Astrocyte (in vitro differentiated cells and primary cell): Measurements from ENCODE around the gene KCNA2. TPM values are rescaled to one million over a fixed set of nuclear protein-coding genes. Genes with fewer than 3 reads are reported as not detected.

Experiments used
- DNase-seq: peaks from one replicate; pipeline ENCODE4 v3.0.0-alpha.2; 2010; ENCODE audit warnings: low read depth
- FAIRE-seq: peaks from 2 replicates; lab custom pipeline; 2011; peaks lifted over from hg19 to GRCh38; lab: Jason Lieb, UNC
- H2AFZ ChIP-seq: 2 replicates; pipeline ENCODE4 v1.6.0; 2012; ENCODE audit warnings: low read depth, low read length, inconsistent platforms
- H3K27ac ChIP-seq: 2 replicates; pipeline ENCODE4 v1.5.1; 2011; ENCODE audit warnings: low read depth, low read length, inconsistent platforms
- H3K27me3 ChIP-seq: 2 replicates; pipeline ENCODE4 v1.6.0; 2011; ENCODE audit warnings: low read length, inconsistent platforms; ENCODE audit not compliant: insufficient read depth
- H3K36me3 ChIP-seq: 2 replicates; pipeline ENCODE4 v1.5.1; 2011; ENCODE audit warnings: low read length, inconsistent platforms; ENCODE audit not compliant: insufficient read depth
- H3K4me1 ChIP-seq: 2 replicates; pipeline ENCODE4 v1.5.1; 2011; ENCODE audit warnings: low read length, inconsistent platforms; ENCODE audit not compliant: insufficient read depth
- H3K4me2 ChIP-seq: 2 replicates; pipeline ENCODE4 v1.6.0; 2012; ENCODE audit warnings: low read length, inconsistent platforms
- H3K4me3 ChIP-seq: 2 replicates; pipeline ENCODE4 v1.5.1; 2011; ENCODE audit warnings: low read depth, mild to moderate bottlenecking, low read length, inconsistent platforms; ENCODE audit not compliant: insufficient read depth
- H3K79me2 ChIP-seq: 2 replicates; pipeline ENCODE4 v1.6.0; 2012; ENCODE audit warnings: mild to moderate bottlenecking, low read length, inconsistent platforms; ENCODE audit not compliant: insufficient read depth
- H3K9ac ChIP-seq: 2 replicates; pipeline ENCODE4 v1.6.0; 2012; ENCODE audit warnings: mild to moderate bottlenecking, low read length, inconsistent platforms
- H3K9me3 ChIP-seq: 2 replicates; pipeline ENCODE4 v1.5.1; 2012; ENCODE audit warnings: low read depth, mild to moderate bottlenecking, low read length, inconsistent platforms; ENCODE audit not compliant: insufficient read depth
- H4K20me1 ChIP-seq: 2 replicates; pipeline ENCODE4 v1.6.0; 2012; ENCODE audit warnings: low read length, inconsistent platforms; ENCODE audit not compliant: insufficient read depth
- H3K27ac Mint-ChIP-seq: one replicate; pipeline ENCODE4 v1.8.0; 2021; ENCODE audit warnings: mild to moderate bottlenecking, mixed read lengths; ENCODE audit not compliant: unreplicated experiment
- H3K27me3 Mint-ChIP-seq: one replicate; pipeline ENCODE4 v1.8.0; 2021; ENCODE audit warnings: low read depth, mixed read lengths; ENCODE audit not compliant: unreplicated experiment
- H3K36me3 Mint-ChIP-seq: one replicate; pipeline ENCODE4 v1.8.0; 2021; ENCODE audit warnings: low read depth, mixed read lengths; ENCODE audit not compliant: unreplicated experiment
- H3K4me1 Mint-ChIP-seq: one replicate; pipeline ENCODE4 v1.8.0; 2021; ENCODE audit warnings: low read depth, mixed read lengths; ENCODE audit not compliant: unreplicated experiment
- H3K4me3 Mint-ChIP-seq: one replicate; pipeline ENCODE4 v1.8.0; 2021; ENCODE audit warnings: mild to moderate bottlenecking, moderate library complexity, mixed read lengths; ENCODE audit not compliant: unreplicated experiment
- H3K9me3 Mint-ChIP-seq: one replicate; pipeline ENCODE4 v1.8.0; 2021; ENCODE audit warnings: mild to moderate bottlenecking, mixed read lengths; ENCODE audit not compliant: unreplicated experiment
- CTCF ChIP-seq: IDR thresholded peaks from 2 replicates; pipeline ENCODE4 v1.5.1; 2011; ENCODE audit warnings: low read depth, mild to moderate bottlenecking, inconsistent platforms, low read length, moderate library complexity; ENCODE audit not compliant: insufficient read depth
- EZH2 ChIP-seq: IDR thresholded peaks from 2 replicates; pipeline ENCODE4 v1.6.1; 2012; ENCODE audit warnings: mild to moderate bottlenecking, low read length, inconsistent platforms; ENCODE audit not compliant: insufficient read depth
- total RNA-seq: library from RNA; stranded (reverse); gene quantifications from 2 replicates; pipeline ENCODE4 v1.2.1, GENCODE V29; 2021

The KCNA2 gene
- total RNA-seq, 1 donor from 2014 or later = 0.57 TPM

GRCh38 chr1:110566836-110567235 is 39.3 kb downstream of the KCNA2 start:
- H3K27me3 Mint-ChIP-seq = peaks cover 66% of the 10 kb centered on the region
- no peaks in the 10 kb centered on the region for H4K20me1 ChIP-seq

GRCh38 chr1:110565565-110565964 is 40.6 kb downstream of the KCNA2 start:
- TF ChIP-seq EZH2 (no peak), CTCF (no peak)
- Histone ChIP-seq H3K4me1 (no peaks in the 10 kb centered on the region), H3K4me3 (no peak overlapping the region), H3K9me3 (no peaks in the 10 kb centered on the region), H2AFZ (no peak overlapping the region), H3K9ac (no peak overlapping the region), H4K20me1 (no peaks in the 10 kb centered on the region), H3K79me2 (no peaks in the 10 kb centered on the region), H3K27me3 (peaks cover 6% of the 10 kb centered on the region), H3K27ac (no peak overlapping the region), H3K4me2 (no peak overlapping the region), H3K36me3 (no peaks in the 10 kb centered on the region)
- no peaks in the 10 kb centered on the region for H3K36me3 Mint-ChIP-seq
- H3K9me3 Mint-ChIP-seq = peaks cover 6% of the 10 kb centered on the region
- H3K4me3 Mint-ChIP-seq = no peak overlapping the region
- H3K27me3 Mint-ChIP-seq = peaks cover 71% of the 10 kb centered on the region
- DNase-seq = no peak
- no peak for FAIRE-seq
- no peak overlapping the region for H3K27ac Mint-ChIP-seq
- peaks cover 4% of the 10 kb centered on the region for H3K4me1 Mint-ChIP-seq

More at GRCh38 chr1:110566836-110567235, 39.3 kb downstream of the KCNA2 start:
- Mint-ChIP-seq H3K36me3 (no peaks in the 10 kb centered on the region), H3K4me3 (no peak overlapping the region), H3K4me1 (peaks cover 4% of the 10 kb centered on the region), H3K9me3 (peaks cover 6% of the 10 kb centered on the region), H3K27ac (no peak overlapping the region)
- FAIRE-seq (no peak), DNase-seq (no peak)
- no peak overlapping the region for H3K9ac ChIP-seq
- TF ChIP-seq CTCF (no peak), EZH2 (no peak)
- H3K4me3 ChIP-seq = no peak overlapping the region
- no peak overlapping the region for H2AFZ ChIP-seq
- H3K27ac ChIP-seq = no peak overlapping the region
- no peak overlapping the region for H3K4me2 ChIP-seq
- H3K79me2 ChIP-seq = no peaks in the 10 kb centered on the region
- no peaks in the 10 kb centered on the region for H3K4me1 ChIP-seq
- no peaks in the 10 kb centered on the region for H3K36me3 ChIP-seq
- peaks cover 8% of the 10 kb centered on the region for H3K27me3 ChIP-seq
- no peaks in the 10 kb centered on the region for H3K9me3 ChIP-seq

- Histone ChIP-seq H3K79me2 (no peaks in the 10 kb centered on the region), H4K20me1 (no peaks in the 10 kb centered on the region), H3K9me3 (no peaks in the 10 kb centered on the region), H3K4me1 (no peaks in the 10 kb centered on the region), H2AFZ (no peak overlapping the region), H3K9ac (no peak overlapping the region), H3K4me2 (no peak overlapping the region), H3K4me3 (no peak overlapping the region), H3K27ac (no peak overlapping the region), H3K36me3 (no peaks in the 10 kb centered on the region), H3K27me3 (peaks cover 2% of the 10 kb centered on the region)
- FAIRE-seq (no peak), DNase-seq (no peak)
- Mint-ChIP-seq H3K27me3 (peaks cover 77% of the 10 kb centered on the region), H3K27ac (no peak overlapping the region), H3K4me1 (peaks cover 7% of the 10 kb centered on the region), H3K4me3 (no peak overlapping the region), H3K9me3 (peaks cover 9% of the 10 kb centered on the region), H3K36me3 (no peaks in the 10 kb centered on the region)
- TF ChIP-seq EZH2 = no peak
- no peak for TF ChIP-seq CTCF
These were observed 43.1 kb downstream of the KCNA2 start for GRCh38 chr1:110563089-110563488.
